Panc1 (cell line): ENCODE results near the gene BRAT1. TPM values are rescaled to one million over a fixed set of nuclear protein-coding genes. Genes with fewer than 3 reads are reported as not detected.
"Not testable (repeated sequence)": the region's sequence is repeated elsewhere in the genome, so short reads cannot be mapped to it uniquely, and the experiment has no call there.

Experiments
- ATAC-seq: fragments of 200-7000 bp; cut with Tn5 transposase; 2 replicates; pipeline ENCODE4 v1.9.1; 2020; ENCODE audit warnings: mild to moderate bottlenecking, moderate library complexity
- BruUV-seq: library from RNA; stranded (reverse); fragments of 400-500 nt; replicated peaks from 2 replicates; lab custom pipeline; 2021; lab: Mats Ljungman, UMichigan
- CTCF ChIA-PET: fragments of 300-600 bp; sonication (Branson Sonifier 250); formaldehyde crosslinking; loops from one replicate; lab custom pipeline; 2022; ENCODE audit warnings: antibody characterized with exemption; lab: Charles Lee
- POLR2A ChIA-PET: fragments of 300-600 bp; sonication (Branson Sonifier 250); formaldehyde crosslinking; loops from one replicate; lab custom pipeline; 2022; ENCODE audit warnings: antibody characterized with exemption; lab: Charles Lee
- DNase-seq: peaks from one replicate; pipeline ENCODE4 v3.0.0-alpha.2; 2010; ENCODE audit warnings: low read depth, low spot score
- H3K27ac ChIP-seq: 2 replicates; pipeline ENCODE4 v1.5.1; 2011; ENCODE audit warnings: mild to moderate bottlenecking, low read length, inconsistent platforms
- H3K27me3 ChIP-seq: fragments of 200-500 bp; sonication (Bioruptor generic); 2 replicates; pipeline ENCODE4 v1.6.0; 2014; ENCODE audit warnings: low read length, inconsistent platforms; ENCODE audit not compliant: control insufficient read depth, insufficient read depth
- H3K36me3 ChIP-seq: fragments of 200-500 bp; sonication (Bioruptor generic); 2 replicates; pipeline ENCODE4 v1.5.1; 2014; ENCODE audit warnings: inconsistent platforms, mild to moderate bottlenecking, low read length, moderate library complexity; ENCODE audit not compliant: control insufficient read depth, insufficient read depth
- H3K4me1 ChIP-seq: 2 replicates; pipeline ENCODE4 v1.5.1; 2011; ENCODE audit warnings: inconsistent platforms, mild to moderate bottlenecking, low read length, moderate library complexity; ENCODE audit not compliant: control insufficient read depth, insufficient read depth
- H3K4me3 ChIP-seq, 2 experiments: 2 replicates each; pipeline ENCODE4 v1.5.1; 2011 to 2012; ENCODE audit warnings: low read depth in 2 of 2, low read length in 2 of 2, mild to moderate bottlenecking in 2 of 2, inconsistent platforms in 1 of 2, moderate library complexity in 1 of 2
- H3K9me3 ChIP-seq: fragments of 200-500 bp; sonication (Bioruptor generic); 2 replicates; pipeline ENCODE4 v1.5.1; 2014; ENCODE audit warnings: low read depth, mild to moderate bottlenecking, inconsistent platforms, low read length, moderate library complexity; ENCODE audit not compliant: control insufficient read depth, insufficient read depth
- POLR2AphosphoS5 ChIP-seq: IDR thresholded peaks from 2 replicates; pipeline ENCODE4 v1.6.1; 2012; ENCODE audit warnings: mild to moderate bottlenecking, low read depth, low read length, moderate library complexity
- SIN3A ChIP-seq: IDR thresholded peaks from 2 replicates; pipeline ENCODE4 v1.6.1; 2012; ENCODE audit warnings: low read depth, mild to moderate bottlenecking, low read length, moderate library complexity, borderline replicate concordance; ENCODE audit not compliant: insufficient read depth
- TCF7L2 ChIP-seq: IDR thresholded peaks from 2 replicates; pipeline ENCODE4 v1.6.1; 2011; ENCODE audit warnings: mild to moderate bottlenecking, low read depth, low read length, inconsistent platforms
- in situ Hi-C: cut with HindIII; loops from 2 replicates; pipeline ENCODE4 v1.10.0; 2016; ENCODE audit warnings: low sequenced_read_pairs, low pct_unique_long_range_greater_than_20kb
- intact Hi-C: fragments of 100-400 bp; cut with micrococcal nuclease; formaldehyde crosslinking; loops from one replicate; pipeline ENCODE4 v1.10.0; 2022; ENCODE audit not compliant: unreplicated experiment
- total RNA-seq: library from RNA; stranded (reverse); gene quantifications from one replicate; pipeline ENCODE4 v1.2.1, GENCODE V29; 2021; ENCODE audit not compliant: unreplicated experiment
- TF ChIP-seq, protein P1 (sequence below), 2 experiments: IDR thresholded peaks; 2 replicates each; pipeline ENCODE4 v1.6.1; 2011 to 2012; ENCODE audit warnings: low read depth in 2 of 2, control low read depth in 1 of 2, low read length in 1 of 2, mild to moderate bottlenecking in 1 of 2, moderate library complexity in 1 of 2; ENCODE audit not compliant: insufficient read depth in 1 of 2
- TF ChIP-seq, protein P2 (sequence below): fragments of 450-650 bp; IDR thresholded peaks from 2 replicates; pipeline ENCODE4 v1.5.1; 2017; ENCODE audit warnings: mild to moderate bottlenecking

The BRAT1 gene
- total RNA-seq, 1 experiment from 2014 or later, result 76.9 TPM

DNA sequence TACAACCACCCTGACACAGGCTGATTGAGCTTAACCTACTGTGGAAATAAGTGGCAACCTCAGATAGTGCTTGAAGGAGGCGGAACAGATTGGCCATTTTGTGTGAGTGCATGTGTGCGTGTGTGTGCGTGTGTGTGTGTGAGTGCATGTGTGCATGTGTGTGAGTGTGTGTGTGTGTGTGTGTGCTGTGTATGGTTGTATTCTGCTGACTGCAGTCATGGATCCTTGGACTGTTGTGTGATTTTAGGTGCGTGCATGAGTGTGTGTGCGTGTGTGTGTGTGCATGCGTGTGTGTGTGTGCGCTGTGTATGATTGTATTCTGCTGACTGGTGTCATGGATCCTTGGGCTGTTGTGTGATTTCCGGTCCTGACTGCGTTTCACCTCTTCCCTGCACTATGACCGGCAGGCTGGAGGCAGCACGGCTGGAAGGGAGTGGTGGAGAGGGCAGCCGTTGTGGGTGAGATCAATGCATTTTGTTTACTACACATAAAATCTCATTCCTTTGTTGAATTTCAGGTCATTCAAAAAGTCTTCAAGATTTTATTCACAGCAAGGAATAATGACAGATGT, 9.7 kb upstream of the BRAT1 start:
- no peak for ATAC-seq
- in situ Hi-C loops, result no loop called here
- POLR2A ChIA-PET, result no interaction called here

DNA sequence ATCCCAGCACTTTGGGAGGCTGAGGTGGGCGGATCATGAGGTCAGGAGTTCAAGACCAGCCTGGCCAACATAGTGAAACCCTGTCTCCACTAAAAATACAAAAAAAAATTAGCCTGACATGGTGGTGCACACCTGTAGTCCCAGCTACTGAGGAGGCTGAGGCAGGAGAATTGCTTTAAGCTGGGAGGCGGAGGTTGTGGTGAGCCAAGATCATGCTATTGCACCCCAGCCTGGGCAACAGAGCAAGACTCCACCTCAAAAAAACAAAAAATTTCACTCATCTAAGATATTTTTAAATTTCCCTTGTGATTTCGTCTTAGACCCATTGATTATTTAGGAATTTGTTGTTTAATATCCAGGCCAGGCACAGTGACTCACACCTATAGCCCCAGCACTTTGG, 8.6 kb upstream of the BRAT1 start:
- H3K36me3 ChIP-seq, intact Hi-C loops, H3K4me3 ChIP-seq, DNase-seq, BruUV-seq, H3K9me3 ChIP-seq, ATAC-seq, H3K27ac ChIP-seq, H3K27me3 ChIP-seq, POLR2A ChIA-PET, H3K4me1 ChIP-seq, in situ Hi-C loops: not testable (repeated sequence)
- CTCF ChIA-PET, result interaction anchor here (0.7 kb wide), 1 partner anchor 10 kb away, joined by 3 read pairs; no protein-coding TSS in a partner anchor

More for the DNA sequence above, 9.7 kb upstream of the BRAT1 start:
- TF ChIP-seq POLR2AphosphoS5, result no peak
- TF ChIP-seq SIN3A, result no peak
- no peak for TF ChIP-seq TCF7L2
- TF ChIP-seq, protein P1, sequence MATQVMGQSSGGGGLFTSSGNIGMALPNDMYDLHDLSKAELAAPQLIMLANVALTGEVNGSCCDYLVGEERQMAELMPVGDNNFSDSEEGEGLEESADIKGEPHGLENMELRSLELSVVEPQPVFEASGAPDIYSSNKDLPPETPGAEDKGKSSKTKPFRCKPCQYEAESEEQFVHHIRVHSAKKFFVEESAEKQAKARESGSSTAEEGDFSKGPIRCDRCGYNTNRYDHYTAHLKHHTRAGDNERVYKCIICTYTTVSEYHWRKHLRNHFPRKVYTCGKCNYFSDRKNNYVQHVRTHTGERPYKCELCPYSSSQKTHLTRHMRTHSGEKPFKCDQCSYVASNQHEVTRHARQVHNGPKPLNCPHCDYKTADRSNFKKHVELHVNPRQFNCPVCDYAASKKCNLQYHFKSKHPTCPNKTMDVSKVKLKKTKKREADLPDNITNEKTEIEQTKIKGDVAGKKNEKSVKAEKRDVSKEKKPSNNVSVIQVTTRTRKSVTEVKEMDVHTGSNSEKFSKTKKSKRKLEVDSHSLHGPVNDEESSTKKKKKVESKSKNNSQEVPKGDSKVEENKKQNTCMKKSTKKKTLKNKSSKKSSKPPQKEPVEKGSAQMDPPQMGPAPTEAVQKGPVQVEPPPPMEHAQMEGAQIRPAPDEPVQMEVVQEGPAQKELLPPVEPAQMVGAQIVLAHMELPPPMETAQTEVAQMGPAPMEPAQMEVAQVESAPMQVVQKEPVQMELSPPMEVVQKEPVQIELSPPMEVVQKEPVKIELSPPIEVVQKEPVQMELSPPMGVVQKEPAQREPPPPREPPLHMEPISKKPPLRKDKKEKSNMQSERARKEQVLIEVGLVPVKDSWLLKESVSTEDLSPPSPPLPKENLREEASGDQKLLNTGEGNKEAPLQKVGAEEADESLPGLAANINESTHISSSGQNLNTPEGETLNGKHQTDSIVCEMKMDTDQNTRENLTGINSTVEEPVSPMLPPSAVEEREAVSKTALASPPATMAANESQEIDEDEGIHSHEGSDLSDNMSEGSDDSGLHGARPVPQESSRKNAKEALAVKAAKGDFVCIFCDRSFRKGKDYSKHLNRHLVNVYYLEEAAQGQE (IDR thresholded peaks at IDR 0.05; ENCODE audit: insufficient read depth in 1 of 2, low read depth in 2 of 2, low read length in 1 of 2), result no peak
- TF ChIP-seq, protein P2, sequence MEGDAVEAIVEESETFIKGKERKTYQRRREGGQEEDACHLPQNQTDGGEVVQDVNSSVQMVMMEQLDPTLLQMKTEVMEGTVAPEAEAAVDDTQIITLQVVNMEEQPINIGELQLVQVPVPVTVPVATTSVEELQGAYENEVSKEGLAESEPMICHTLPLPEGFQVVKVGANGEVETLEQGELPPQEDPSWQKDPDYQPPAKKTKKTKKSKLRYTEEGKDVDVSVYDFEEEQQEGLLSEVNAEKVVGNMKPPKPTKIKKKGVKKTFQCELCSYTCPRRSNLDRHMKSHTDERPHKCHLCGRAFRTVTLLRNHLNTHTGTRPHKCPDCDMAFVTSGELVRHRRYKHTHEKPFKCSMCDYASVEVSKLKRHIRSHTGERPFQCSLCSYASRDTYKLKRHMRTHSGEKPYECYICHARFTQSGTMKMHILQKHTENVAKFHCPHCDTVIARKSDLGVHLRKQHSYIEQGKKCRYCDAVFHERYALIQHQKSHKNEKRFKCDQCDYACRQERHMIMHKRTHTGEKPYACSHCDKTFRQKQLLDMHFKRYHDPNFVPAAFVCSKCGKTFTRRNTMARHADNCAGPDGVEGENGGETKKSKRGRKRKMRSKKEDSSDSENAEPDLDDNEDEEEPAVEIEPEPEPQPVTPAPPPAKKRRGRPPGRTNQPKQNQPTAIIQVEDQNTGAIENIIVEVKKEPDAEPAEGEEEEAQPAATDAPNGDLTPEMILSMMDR, result no peak
- no TSS peak for BruUV-seq
- Histone ChIP-seq H3K27ac (no peak overlapping the region), H3K36me3 (no peaks in the 10 kb centered on the region; the same call in 1 of the 2 replicates), H3K9me3 (no peaks in the 10 kb centered on the region), H3K4me1 (peaks cover 9% of the 10 kb centered on the region; the same call in 1 of the 2 replicates), H3K4me3 (no peak overlapping the region), H3K27me3 (no peaks in the 10 kb centered on the region)
- CTCF ChIA-PET, result no interaction called here
- intact Hi-C loops, result no loop called here
- DNase-seq, result no peak

DNA sequence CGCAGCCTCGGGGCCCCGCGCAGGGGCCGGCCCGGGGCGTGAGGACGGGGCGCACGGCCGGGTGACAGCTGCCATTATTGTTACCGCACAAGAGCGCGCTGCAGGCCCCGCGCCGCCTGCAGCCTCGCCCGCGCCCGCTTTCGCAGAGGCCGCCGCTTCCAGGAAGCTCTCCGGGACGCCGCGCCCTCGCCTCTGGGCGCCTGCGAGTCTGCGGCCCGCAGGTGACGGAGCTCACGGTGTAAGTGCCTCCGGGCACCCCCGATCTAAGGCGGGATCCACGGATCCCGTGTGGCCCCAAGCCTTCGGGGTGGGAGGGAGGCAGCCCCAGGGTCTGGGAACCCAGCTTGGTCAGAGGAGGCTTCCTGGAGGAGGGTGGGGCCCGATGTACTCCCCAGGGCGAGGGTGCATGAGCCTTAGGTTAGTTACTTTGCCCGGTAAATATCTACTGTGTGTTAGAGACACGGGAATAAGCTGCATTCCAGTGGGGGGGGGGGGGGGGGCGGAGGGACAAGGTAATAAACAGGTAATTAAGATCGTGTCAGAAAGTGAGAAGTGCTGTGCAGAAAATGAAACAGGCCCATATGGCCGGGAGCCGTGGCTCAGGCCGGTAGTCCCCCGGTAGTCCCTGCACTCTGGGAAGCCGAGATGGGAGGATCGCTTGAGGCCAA, 4.1 kb upstream of the BRAT1 start:
- CTCF ChIA-PET, result interaction anchor here (0.7 to 0.8 kb wide), 2 partner anchors 108 to 153 kb away, joined by 3 read pairs; no protein-coding TSS in a partner anchor
- H3K4me3 ChIP-seq, result peak overlapping the region; percentile 74 to 95
- TF ChIP-seq TCF7L2 (no peak), SIN3A (no peak; the same call in 1 of the 2 replicates), POLR2AphosphoS5 (no peak)
- TF ChIP-seq, protein P1 (IDR thresholded peaks at IDR 0.05; ENCODE audit: insufficient read depth in 1 of 2, low read depth in 2 of 2, low read length in 1 of 2), result no peak
- TF ChIP-seq, protein P2, result no peak
- in situ Hi-C loops (no loop called here), intact Hi-C loops (no loop called here)
- BruUV-seq, result no TSS peak
- H3K36me3 ChIP-seq, result no peaks in the 10 kb centered on the region
- H3K9me3 ChIP-seq, result no peaks in the 10 kb centered on the region
- POLR2A ChIA-PET, result interaction anchor here (0.7 kb wide), 1 partner anchor 271 kb away, joined by 3 read pairs; no protein-coding TSS in a partner anchor
- H3K27me3 ChIP-seq, result no peaks in the 10 kb centered on the region
- ATAC-seq (peak; percentile 10), DNase-seq (no peak)
- H3K4me1 ChIP-seq, result peaks cover 10% of the 10 kb centered on the region
- peak overlapping the region; percentile 82 for H3K27ac ChIP-seq
